SK-N-MC (cell line): ENCODE measurements around the gene DNER.
"Not testable (repeated sequence)": the region's sequence is repeated elsewhere in the genome, so short reads cannot be mapped to it uniquely, and the experiment has no call there.

Experiments used
- DNase-seq: peaks from one replicate; pipeline ENCODE4 v3.0.0-alpha.2; 2011; ENCODE audit warnings: low read depth, low spot score
- H3K27ac ChIP-seq: fragments of 200-600 bp; sonication (generic); 2 replicates; pipeline ENCODE4 v1.5.1; 2016; ENCODE audit warnings: mixed run types
- H3K36me3 ChIP-seq: fragments of 200-600 bp; sonication (generic); 2 replicates; pipeline ENCODE4 v1.6.1; 2017; ENCODE audit warnings: antibody characterized with exemption, low read length, mixed read lengths; ENCODE audit not compliant: insufficient read depth
- H3K4me3 ChIP-seq: fragments of 200-600 bp; sonication (generic); 2 replicates; pipeline ENCODE4 v1.5.1; 2016
- H3K9ac ChIP-seq: fragments of 200-600 bp; sonication (generic); 2 replicates; pipeline ENCODE4 v1.8.0; 2017; ENCODE audit warnings: mixed run types, mixed read lengths; ENCODE audit not compliant: insufficient read length
- H3K9me3 ChIP-seq: fragments of 200-600 bp; sonication (generic); 2 replicates; pipeline ENCODE4 v1.6.1; 2017; ENCODE audit warnings: low read depth, mild to moderate bottlenecking, antibody characterized with exemption, low read length, moderate library complexity, mixed read lengths
- EZH2 ChIP-seq: fragments of 200-600 bp; sonication (generic); IDR thresholded peaks from one replicate; pipeline ENCODE4 v1.6.1; 2017; ENCODE audit warnings: antibody characterized with exemption
- FOXP2 ChIP-seq: optimal IDR thresholded peaks from 2 replicates; pipeline ENCODE3; 2011; ENCODE audit warnings: mild to moderate bottlenecking, moderate library complexity; ENCODE audit not compliant: insufficient read depth; ENCODE audit errors: extremely low read length, control extremely low read depth
- POLR2AphosphoS5 ChIP-seq: IDR thresholded peaks from 2 replicates; pipeline ENCODE4 v1.6.1; 2012; ENCODE audit warnings: mild to moderate bottlenecking, low read depth, low read length, borderline replicate concordance

DNER gene

DNA sequence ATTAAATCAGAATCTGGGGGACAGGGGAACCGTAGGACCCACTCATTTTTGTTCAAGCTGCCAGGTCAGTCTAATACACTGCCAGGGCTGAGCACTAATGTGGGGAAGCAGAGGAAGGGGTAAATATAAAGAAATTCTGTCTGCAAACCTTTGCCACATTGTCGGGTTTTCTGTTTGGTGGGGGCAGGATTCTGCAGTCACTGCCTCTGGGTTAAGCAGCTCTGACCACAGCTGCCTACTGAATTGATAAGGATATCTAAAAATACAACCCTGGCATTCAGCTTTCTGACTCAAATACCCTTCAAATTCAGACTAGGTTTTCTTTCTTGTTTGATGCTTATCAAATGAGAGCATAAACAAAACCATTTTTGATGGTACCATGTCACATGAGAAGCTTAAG is 6.0 kb downstream of the DNER start:
- DNase-seq, result no peak
- H3K9ac ChIP-seq, result no peak overlapping the region
- H3K27ac ChIP-seq, result no peak overlapping the region
- no peak overlapping the region for H3K4me3 ChIP-seq
- H3K9me3 ChIP-seq, result no peaks in the 10 kb centered on the region
- H3K36me3 ChIP-seq, result no peaks in the 10 kb centered on the region
- TF ChIP-seq POLR2AphosphoS5 (no peak), EZH2 (no peak), FOXP2 (no peak)

DNA sequence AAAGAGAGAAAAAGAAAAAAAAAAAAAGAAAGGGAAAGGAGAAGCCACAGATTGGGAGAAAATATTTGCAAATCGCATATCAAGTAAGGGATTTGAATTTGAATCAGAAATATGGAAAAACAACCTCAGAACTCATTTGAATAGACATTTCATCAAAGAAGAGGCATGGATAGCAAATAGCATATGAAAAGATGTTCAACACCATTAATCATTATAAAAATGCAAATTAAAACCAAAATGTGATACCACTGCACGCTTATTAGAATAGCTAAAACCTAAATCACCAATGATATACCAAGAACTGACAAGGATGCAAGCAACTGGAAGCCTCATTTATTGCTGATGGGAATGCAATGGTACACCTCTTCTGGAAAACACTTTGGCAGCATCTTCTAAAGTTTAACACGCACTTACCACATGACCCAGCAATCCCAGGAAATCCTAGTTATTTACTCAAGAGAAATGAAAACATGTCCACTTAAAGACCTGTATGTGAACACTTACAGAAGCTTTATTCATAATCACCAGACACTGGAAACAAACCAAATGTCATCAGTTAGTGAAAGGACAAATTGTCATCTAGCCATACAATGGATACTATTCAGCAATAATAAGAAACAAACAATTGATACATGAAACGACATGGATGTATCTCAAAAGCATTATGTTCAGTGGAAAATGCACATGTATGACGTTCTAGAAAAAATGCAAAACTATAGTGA is 10.3 kb downstream of the DNER start:
- no peak overlapping the region for H3K27ac ChIP-seq
- no peaks in the 10 kb centered on the region for H3K36me3 ChIP-seq
- no peak for DNase-seq
- no peaks in the 10 kb centered on the region for H3K9me3 ChIP-seq
- TF ChIP-seq POLR2AphosphoS5, result no peak
- no peak for TF ChIP-seq FOXP2
- TF ChIP-seq EZH2, result no peak
- H3K4me3 ChIP-seq, result no peak overlapping the region
- no peak overlapping the region for H3K9ac ChIP-seq

DNA sequence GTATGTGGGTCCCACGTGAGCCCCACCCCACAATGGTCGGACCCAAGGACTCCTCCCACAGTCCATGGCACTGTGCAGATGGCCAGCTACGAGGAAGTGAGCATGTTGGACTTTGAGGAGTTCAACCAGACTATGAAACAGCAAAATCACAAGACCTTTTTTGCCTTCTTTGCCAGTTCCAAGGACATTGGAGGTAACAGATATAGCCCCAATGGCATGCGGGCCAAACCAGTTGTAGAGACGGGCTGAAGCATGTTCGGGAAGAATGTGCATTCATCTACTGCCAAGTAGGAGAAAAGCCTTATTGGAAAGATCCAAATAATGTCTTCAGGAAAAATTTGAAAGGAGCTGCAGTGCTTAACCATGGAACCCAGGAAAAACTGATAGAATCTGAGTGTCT is 12.6 kb downstream of the DNER start:
- DNase-seq, result no peak
- no peak overlapping the region for H3K9ac ChIP-seq
- TF ChIP-seq EZH2 (no peak), FOXP2 (no peak), POLR2AphosphoS5 (no peak)
- H3K9me3 ChIP-seq, result no peaks in the 10 kb centered on the region
- no peaks in the 10 kb centered on the region for H3K36me3 ChIP-seq
- H3K27ac ChIP-seq, result no peak overlapping the region
- no peak overlapping the region for H3K4me3 ChIP-seq

DNA sequence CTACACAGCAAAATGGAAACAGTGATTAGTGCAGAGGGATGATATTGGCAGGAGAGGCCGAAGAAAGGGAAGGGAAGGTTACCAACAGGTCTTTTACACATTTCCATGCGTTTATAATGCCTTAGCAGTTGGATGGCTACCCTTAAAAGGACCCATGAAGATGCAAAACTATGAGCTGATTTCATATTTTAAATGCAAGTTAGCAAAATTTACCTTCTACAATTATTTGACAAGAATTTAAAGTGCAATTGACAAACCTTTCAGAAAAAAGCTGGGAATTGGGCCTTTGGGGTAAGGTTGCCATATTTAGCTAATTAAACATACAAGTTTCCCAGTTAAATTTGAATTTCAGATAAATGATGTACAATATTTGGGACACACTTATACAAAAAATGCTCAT is 13.3 kb downstream of the DNER start:
- Histone ChIP-seq H3K9ac (no peak overlapping the region), H3K36me3 (no peaks in the 10 kb centered on the region), H3K4me3 (no peak overlapping the region), H3K9me3 (no peaks in the 10 kb centered on the region), H3K27ac (no peak overlapping the region)
- DNase-seq, result no peak
- TF ChIP-seq POLR2AphosphoS5 (no peak), EZH2 (no peak), FOXP2 (no peak)

DNA sequence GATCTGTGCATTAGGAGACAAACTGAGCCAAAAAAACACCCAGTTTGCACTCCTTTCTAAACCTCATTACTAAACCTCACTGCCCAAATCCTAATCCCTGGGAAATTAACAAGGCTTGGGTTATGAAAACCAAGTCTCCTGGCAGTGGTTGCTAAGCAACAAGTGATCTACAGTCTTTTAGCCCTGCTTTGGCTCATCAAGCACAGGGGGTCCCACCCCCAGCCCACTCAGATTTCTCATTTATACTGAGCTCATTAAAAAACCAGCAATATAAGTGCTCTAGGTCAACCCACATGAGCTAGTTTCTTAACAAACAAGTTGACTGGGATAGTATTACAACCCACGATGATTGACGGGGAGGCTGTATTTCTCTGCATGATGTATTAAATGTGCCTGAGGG is 18.4 kb downstream of the DNER start:
- TF ChIP-seq POLR2AphosphoS5, result no peak
- no peak for TF ChIP-seq EZH2
- TF ChIP-seq FOXP2, result no peak

DNA sequence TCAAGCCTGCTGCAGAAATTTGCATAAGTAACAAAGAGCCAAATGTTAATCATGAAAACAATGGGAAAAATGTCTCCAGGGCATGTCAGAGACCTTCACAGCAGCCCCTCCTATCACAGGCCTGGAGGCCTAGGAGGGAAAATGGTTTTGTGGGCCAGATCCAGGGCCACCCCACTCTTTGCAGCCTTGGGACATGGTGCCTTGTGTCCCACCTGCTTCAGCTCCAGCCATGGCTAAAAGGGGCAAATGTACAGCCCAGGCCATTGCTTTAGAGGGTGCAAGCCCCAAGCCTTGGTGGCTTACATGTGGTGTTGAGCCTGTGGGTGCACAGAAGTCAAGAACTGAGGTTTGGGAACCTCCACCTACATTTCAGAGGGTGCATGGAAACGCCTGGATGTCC is 20.5 kb downstream of the DNER start:
- H3K4me3 ChIP-seq, H3K36me3 ChIP-seq, DNase-seq, H3K9me3 ChIP-seq, H3K9ac ChIP-seq, H3K27ac ChIP-seq: not testable (repeated sequence)

More for the DNA sequence above, 18.4 kb downstream of the DNER start:
- Histone ChIP-seq H3K27ac (no peak overlapping the region), H3K9me3 (no peaks in the 10 kb centered on the region), H3K4me3 (no peak overlapping the region), H3K36me3 (no peaks in the 10 kb centered on the region), H3K9ac (no peak overlapping the region)
- no peak for DNase-seq

DNA sequence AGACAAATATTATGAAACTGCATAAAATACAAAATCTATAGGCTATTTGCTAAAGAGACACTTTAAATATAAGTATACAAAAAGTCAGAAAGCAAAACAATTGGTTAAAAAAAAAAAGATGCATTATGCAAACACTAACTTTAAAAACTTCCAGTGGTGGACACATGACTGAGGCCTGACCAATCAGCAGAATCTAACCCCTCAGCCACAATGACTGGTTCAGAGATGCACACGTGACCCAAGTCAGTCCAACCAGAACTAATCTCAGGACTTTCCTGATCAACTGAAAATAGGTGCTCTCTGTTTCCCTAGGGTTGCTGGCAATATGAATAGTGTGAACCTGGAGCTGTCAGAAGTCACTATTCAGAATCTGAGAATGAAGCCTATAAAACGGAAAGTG is 22.7 kb downstream of the DNER start:
- Histone ChIP-seq H3K27ac (no peak overlapping the region), H3K4me3 (no peak overlapping the region), H3K36me3 (no peaks in the 10 kb centered on the region), H3K9me3 (no peaks in the 10 kb centered on the region), H3K9ac (no peak overlapping the region)
- TF ChIP-seq FOXP2, result no peak
- TF ChIP-seq EZH2, result no peak
- no peak for TF ChIP-seq POLR2AphosphoS5
- DNase-seq, result no peak

DNA sequence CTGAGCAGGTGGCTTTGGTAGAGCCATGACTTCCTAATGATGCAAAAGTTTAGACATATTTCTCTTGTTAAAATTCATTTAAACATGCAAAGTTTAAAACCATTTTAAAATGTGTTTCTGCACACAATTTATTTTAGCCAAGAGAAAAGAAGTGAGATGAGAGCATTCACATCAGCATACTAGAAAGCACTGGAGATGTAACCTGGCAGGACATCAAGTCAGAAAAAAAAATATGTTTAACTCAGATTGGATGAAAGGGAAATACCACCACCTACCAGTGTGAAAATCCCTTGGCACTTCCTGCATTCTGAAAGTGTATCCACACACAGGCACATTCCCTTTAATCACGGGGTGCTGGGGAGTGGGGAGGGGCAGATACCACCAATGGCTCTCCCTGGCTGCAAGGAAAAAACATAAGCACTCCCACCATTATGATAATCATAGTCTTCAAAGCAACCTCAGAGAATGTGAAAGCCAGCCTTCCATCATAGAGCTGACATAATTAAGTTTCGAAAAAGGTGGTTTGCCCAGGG is 25.0 kb downstream of the DNER start:
- Histone ChIP-seq H3K9ac (no peak overlapping the region), H3K27ac (no peak overlapping the region), H3K9me3 (no peaks in the 10 kb centered on the region), H3K4me3 (no peak overlapping the region), H3K36me3 (no peaks in the 10 kb centered on the region)
- TF ChIP-seq FOXP2 (no peak), EZH2 (no peak), POLR2AphosphoS5 (no peak)
- DNase-seq, result no peak

DNA sequence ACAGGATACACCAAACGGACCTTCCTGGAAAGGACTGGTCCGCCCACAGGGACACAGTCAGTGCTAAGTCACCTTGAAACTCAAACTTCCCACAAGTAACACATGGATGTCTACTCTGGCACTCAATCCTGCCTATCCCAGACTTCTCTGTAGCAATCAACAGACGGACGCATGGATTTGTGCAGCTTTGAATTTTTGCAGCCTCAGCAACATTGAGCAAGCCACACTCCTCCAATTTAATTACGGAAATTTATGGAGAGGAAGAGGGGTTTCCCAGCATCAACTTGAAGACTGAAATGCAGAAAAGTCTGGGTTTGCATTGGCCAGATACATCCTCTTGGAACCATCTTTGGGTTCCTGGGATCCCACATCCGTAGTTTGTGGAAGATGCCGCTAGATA is 26.2 kb downstream of the DNER start:
- Histone ChIP-seq H3K4me3 (no peak overlapping the region), H3K27ac (no peak overlapping the region), H3K36me3 (no peaks in the 10 kb centered on the region), H3K9me3 (no peaks in the 10 kb centered on the region), H3K9ac (no peak overlapping the region)
- no peak for TF ChIP-seq FOXP2
- TF ChIP-seq EZH2, result no peak
- TF ChIP-seq POLR2AphosphoS5, result no peak
- DNase-seq, result no peak
